HG03103 (cell line): Measurements from ENCODE around the gene CLSTN3.
"Not testable (repeated sequence)": the region's sequence is repeated elsewhere in the genome, so short reads cannot be mapped to it uniquely, and the experiment has no call there.

Experiments
- ATAC-seq: cut with Tn5 transposase; IDR thresholded peaks from one replicate; pipeline ENCODE4 v1.9.1; 2021; ENCODE audit warnings: low read depth; ENCODE audit not compliant: unreplicated experiment

The CLSTN3 gene

GRCh38 chr12:7103837-7104584, 26.2 kb upstream of the CLSTN3 start:
- no peak for ATAC-seq

GRCh38 chr12:7106082-7106481, 24.1 kb upstream of the CLSTN3 start:
- no peak for ATAC-seq

GRCh38 chr12:7107181-7107580, 23.0 kb upstream of the CLSTN3 start:
- not testable (repeated sequence) for ATAC-seq

- ATAC-seq: no peak
Measured at GRCh38 chr12:7107636-7108002, 22.6 kb upstream of the CLSTN3 start.

- ATAC-seq: peak; percentile 73
Measured at GRCh38 chr12:7108003-7108795, 22.0 kb upstream of the CLSTN3 start.

GRCh38 chr12:7108796-7109571, 21.2 kb upstream of the CLSTN3 start, which contains the start of gene C1RL:
Gene C1RL (minus strand): TSS chr12:7109214. CDS start chr12:7109180, 34 bp downstream.
- ATAC-seq: no peak

- ATAC-seq: no peak
Measured at GRCh38 chr12:7109572-7109920, 20.6 kb upstream of the CLSTN3 start.

- ATAC-seq: no peak
Measured at GRCh38 chr12:7110661-7111060, 19.5 kb upstream of the CLSTN3 start.

- ATAC-seq: no peak
Measured at GRCh38 chr12:7112041-7112440, 18.1 kb upstream of the CLSTN3 start.

GRCh38 chr12:7113389-7113871, 16.7 kb upstream of the CLSTN3 start:
- ATAC-seq: no peak

GRCh38 chr12:7114008-7114407, 16.2 kb upstream of the CLSTN3 start:
- no peak for ATAC-seq

GRCh38 chr12:7114851-7115250, 15.3 kb upstream of the CLSTN3 start:
- ATAC-seq: no peak

GRCh38 chr12:7116196-7116595, 14.0 kb upstream of the CLSTN3 start:
- ATAC-seq: no peak

- ATAC-seq: no peak
Measured at GRCh38 chr12:7116916-7117315, 13.3 kb upstream of the CLSTN3 start.

- ATAC-seq: no peak
Measured at GRCh38 chr12:7117670-7118069, 12.5 kb upstream of the CLSTN3 start.

GRCh38 chr12:7118881-7119280, 11.3 kb upstream of the CLSTN3 start:
- ATAC-seq: no peak

- no peak for ATAC-seq
Measured at GRCh38 chr12:7120166-7120565, 10.0 kb upstream of the CLSTN3 start.

GRCh38 chr12:7121324-7121723, 8.8 kb upstream of the CLSTN3 start:
- no peak for ATAC-seq

GRCh38 chr12:7122811-7123769, 7.1 kb upstream of the CLSTN3 start:
- ATAC-seq: no peak
